Measurements from ENCODE around the gene ATP13A4. TPM values are rescaled to one million over a fixed set of nuclear protein-coding genes. Genes with fewer than 3 reads are reported as not detected.
"Not testable (repeated sequence)": the region's sequence is repeated elsewhere in the genome, so short reads cannot be mapped to it uniquely, and the experiment has no call there.

Gene ATP13A4
- total RNA-seq, 1 donor from 2014 or later, result 2.3 TPM

DNA sequence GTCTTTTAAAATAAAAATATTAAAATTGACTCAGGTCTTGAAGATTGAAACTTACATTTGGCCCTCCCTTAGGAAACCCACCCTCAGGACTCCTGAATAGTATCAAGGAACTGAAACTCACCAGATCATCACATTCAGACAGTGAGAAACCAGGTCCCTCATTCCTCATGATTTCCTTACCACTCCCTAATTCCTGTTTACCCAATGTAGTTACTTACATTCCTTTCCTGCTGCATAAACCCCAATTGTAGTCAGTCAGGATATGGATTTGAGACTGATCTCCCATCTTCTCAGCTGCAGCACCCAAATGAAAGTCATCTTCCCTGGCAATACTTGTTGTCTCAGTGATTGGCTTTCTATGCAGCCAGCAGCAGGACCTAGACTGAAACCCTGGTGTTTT, 8.6 kb downstream of the ATP13A4 start:
- no peak for DNase-seq (ENCODE audit: low spot score)
- peaks cover 2% of the 10 kb centered on the region for H3K27me3 Mint-ChIP-seq (ENCODE audit: low read depth)
- H3K36me3 Mint-ChIP-seq (ENCODE audit: low read depth), result no peaks in the 10 kb centered on the region
- peaks cover 7% of the 10 kb centered on the region for H3K9me3 Mint-ChIP-seq
- intact Hi-C loops (cut with micrococcal nuclease), result no loop called here
- no peak overlapping the region for H3K27ac Mint-ChIP-seq
- no peak overlapping the region for H3K4me3 Mint-ChIP-seq (ENCODE audit: low read depth)
- H3K4me1 Mint-ChIP-seq (ENCODE audit: low read depth), result no peaks in the 10 kb centered on the region

DNA sequence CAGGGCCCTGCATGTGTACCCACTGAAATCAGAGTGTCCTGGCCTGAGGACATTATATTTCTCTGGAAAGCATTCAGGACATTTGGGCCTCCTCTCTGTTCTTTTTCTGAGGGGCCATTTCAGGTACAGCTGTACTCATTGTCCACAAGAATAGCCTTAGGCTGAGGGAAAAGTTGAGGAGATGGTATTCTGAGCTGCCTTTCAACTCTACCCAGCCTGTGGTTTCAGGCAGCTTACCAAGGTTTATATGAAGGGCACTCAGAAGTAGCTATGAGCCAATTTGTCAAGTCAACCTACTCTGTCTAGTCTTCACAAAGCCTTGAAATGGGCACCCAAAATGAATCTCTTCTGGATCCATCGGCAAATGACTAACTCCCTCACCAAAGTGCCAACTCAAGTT, 9.4 kb downstream of the ATP13A4 start:
- intact Hi-C loops (cut with micrococcal nuclease), result no loop called here
- no peak for DNase-seq (ENCODE audit: low spot score)
- peaks cover 2% of the 10 kb centered on the region for H3K27me3 Mint-ChIP-seq (ENCODE audit: low read depth)
- no peak overlapping the region for H3K4me3 Mint-ChIP-seq (ENCODE audit: low read depth)
- peaks cover 7% of the 10 kb centered on the region for H3K9me3 Mint-ChIP-seq
- H3K27ac Mint-ChIP-seq, result no peak overlapping the region
- H3K36me3 Mint-ChIP-seq (ENCODE audit: low read depth), result no peaks in the 10 kb centered on the region
- H3K4me1 Mint-ChIP-seq (ENCODE audit: low read depth), result no peaks in the 10 kb centered on the region

GRCh38 chr3:193544289-193544688, 10.4 kb downstream of the ATP13A4 start:
- no peak overlapping the region for H3K4me3 Mint-ChIP-seq (ENCODE audit: low read depth)
- no peak for DNase-seq (ENCODE audit: low spot score)
- H3K4me1 Mint-ChIP-seq (ENCODE audit: low read depth), result no peaks in the 10 kb centered on the region
- H3K36me3 Mint-ChIP-seq (ENCODE audit: low read depth), result no peaks in the 10 kb centered on the region
- peaks cover 7% of the 10 kb centered on the region for H3K9me3 Mint-ChIP-seq
- no peak overlapping the region for H3K27ac Mint-ChIP-seq
- intact Hi-C loops (cut with micrococcal nuclease), result no loop called here
- peaks cover 2% of the 10 kb centered on the region for H3K27me3 Mint-ChIP-seq (ENCODE audit: low read depth)

DNA sequence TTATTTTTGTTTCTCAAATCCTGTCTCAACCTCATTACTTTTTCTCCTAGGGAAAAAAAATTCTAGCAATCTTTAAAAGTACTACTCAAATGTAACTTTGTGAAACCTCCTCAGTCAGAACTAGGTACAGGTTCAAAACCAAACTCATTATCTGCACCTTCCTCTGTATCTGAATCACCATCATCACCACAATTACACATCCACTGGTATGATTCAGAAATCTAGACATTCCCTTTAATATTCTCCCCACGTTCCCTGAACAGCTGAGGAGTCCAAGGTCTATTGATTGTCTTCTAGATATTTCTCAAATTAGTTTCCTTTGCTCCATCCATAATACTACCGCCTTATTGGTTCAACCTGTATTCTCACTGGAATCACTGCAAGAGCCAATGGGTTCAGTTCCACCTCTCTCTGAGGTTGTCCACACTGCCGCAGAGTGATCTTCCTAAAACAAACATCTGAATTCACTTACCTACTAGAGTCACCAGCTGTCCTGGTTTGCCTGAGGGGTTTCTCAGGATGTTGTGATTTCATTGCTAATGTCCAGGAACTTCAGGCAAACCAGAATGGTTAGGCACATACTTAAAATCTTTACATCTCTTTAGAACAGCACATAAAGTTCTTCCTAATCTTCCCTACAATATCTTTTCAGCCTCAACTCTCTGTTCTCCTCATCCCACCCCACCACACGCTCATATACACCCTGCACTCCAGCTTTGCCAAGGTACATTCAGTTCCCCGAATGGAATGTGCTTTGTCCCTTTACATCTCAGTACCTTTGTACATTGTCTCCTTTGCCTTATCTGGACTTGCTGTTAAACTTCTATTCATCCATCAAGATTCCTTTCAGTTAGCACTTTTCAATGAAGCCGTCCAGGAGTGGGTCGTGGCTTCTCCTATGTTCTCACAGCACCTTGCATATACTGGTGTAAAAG, 24.2 kb downstream of the ATP13A4 start:
- no peak for DNase-seq (ENCODE audit: low spot score)
- H3K27ac Mint-ChIP-seq, result no peak overlapping the region
- no peak overlapping the region for H3K4me3 Mint-ChIP-seq (ENCODE audit: low read depth)
- intact Hi-C loops (cut with micrococcal nuclease), result no loop called here
- H3K36me3 Mint-ChIP-seq (ENCODE audit: low read depth), result no peaks in the 10 kb centered on the region
- H3K4me1 Mint-ChIP-seq (ENCODE audit: low read depth), result no peaks in the 10 kb centered on the region
- peaks cover 11% of the 10 kb centered on the region for H3K27me3 Mint-ChIP-seq (ENCODE audit: low read depth)
- H3K9me3 Mint-ChIP-seq, result no peaks in the 10 kb centered on the region

DNA sequence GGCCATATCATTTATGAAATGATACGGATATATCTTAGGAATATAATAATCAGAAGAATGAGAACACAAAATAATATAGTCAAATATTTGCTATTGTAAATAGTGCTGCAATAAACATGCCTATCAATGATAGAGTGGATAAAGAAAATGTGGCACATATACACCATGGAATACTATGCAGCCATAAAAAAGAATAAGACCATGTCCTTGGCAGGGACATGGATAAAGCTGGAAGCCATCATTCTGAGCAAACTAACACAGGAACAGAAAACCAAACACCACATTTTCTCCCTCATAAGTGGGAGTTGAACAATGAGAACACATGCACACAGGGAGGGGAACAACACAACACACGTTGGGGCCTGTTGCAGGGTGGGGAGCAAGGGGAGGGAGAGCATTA, 28.6 kb downstream of the ATP13A4 start:
- H3K36me3 Mint-ChIP-seq (ENCODE audit: low read depth); H3K9me3 Mint-ChIP-seq; DNase-seq (ENCODE audit: low spot score); H3K27ac Mint-ChIP-seq; H3K4me3 Mint-ChIP-seq (ENCODE audit: low read depth); H3K4me1 Mint-ChIP-seq (ENCODE audit: low read depth); intact Hi-C loops (cut with micrococcal nuclease); H3K27me3 Mint-ChIP-seq (ENCODE audit: low read depth): not testable (repeated sequence)

- Mint-ChIP-seq H3K4me3 (ENCODE audit: low read depth) (no peak overlapping the region), H3K36me3 (ENCODE audit: low read depth) (no peaks in the 10 kb centered on the region), H3K27me3 (ENCODE audit: low read depth) (no peaks in the 10 kb centered on the region), H3K4me1 (ENCODE audit: low read depth) (no peaks in the 10 kb centered on the region), H3K27ac (no peak overlapping the region), H3K9me3 (no peaks in the 10 kb centered on the region)
- intact Hi-C loops (cut with micrococcal nuclease), result no loop called here
- no peak for DNase-seq (ENCODE audit: low spot score)
These were observed 32.2 kb downstream of the ATP13A4 start for GRCh38 chr3:193522473-193522872.

- intact Hi-C loops (cut with micrococcal nuclease), result no loop called here
- Mint-ChIP-seq H3K4me3 (ENCODE audit: low read depth) (no peak overlapping the region), H3K27ac (no peak overlapping the region), H3K4me1 (ENCODE audit: low read depth) (no peaks in the 10 kb centered on the region), H3K36me3 (ENCODE audit: low read depth) (no peaks in the 10 kb centered on the region), H3K9me3 (no peaks in the 10 kb centered on the region), H3K27me3 (ENCODE audit: low read depth) (no peaks in the 10 kb centered on the region)
- DNase-seq (ENCODE audit: low spot score), result no peak
These were observed 34.0 kb downstream of the ATP13A4 start for GRCh38 chr3:193520738-193521137.

DNA sequence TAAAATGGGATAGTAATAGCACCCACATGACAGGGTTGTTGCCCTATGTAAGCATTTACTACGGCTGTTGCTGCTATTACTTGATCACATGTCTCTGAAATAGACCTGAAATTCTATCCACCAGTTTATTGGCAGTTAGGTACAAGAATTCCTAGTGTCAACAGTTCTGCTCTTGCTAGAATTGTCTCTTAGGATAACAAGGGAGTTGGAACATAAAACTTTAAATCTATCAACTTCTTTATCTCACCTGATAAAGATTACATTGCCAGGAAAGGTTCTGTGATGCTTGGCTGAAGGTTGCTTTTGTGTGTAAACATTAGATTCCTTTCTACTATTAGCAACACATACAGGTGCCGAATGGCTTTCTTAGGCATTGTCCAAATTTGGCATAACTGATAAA, 38.7 kb downstream of the ATP13A4 start:
- no peak for DNase-seq (ENCODE audit: low spot score)
- Mint-ChIP-seq H3K4me1 (ENCODE audit: low read depth) (no peaks in the 10 kb centered on the region), H3K9me3 (no peaks in the 10 kb centered on the region), H3K4me3 (ENCODE audit: low read depth) (no peak overlapping the region), H3K36me3 (ENCODE audit: low read depth) (no peaks in the 10 kb centered on the region), H3K27me3 (ENCODE audit: low read depth) (no peaks in the 10 kb centered on the region), H3K27ac (no peak overlapping the region)
- intact Hi-C loops (cut with micrococcal nuclease), result no loop called here

- Mint-ChIP-seq H3K4me3 (ENCODE audit: low read depth) (no peak overlapping the region), H3K4me1 (ENCODE audit: low read depth) (no peaks in the 10 kb centered on the region), H3K27ac (no peak overlapping the region), H3K36me3 (ENCODE audit: low read depth) (no peaks in the 10 kb centered on the region), H3K27me3 (ENCODE audit: low read depth) (peaks cover 2% of the 10 kb centered on the region), H3K9me3 (no peaks in the 10 kb centered on the region)
- intact Hi-C loops (cut with micrococcal nuclease), result no loop called here
- DNase-seq (ENCODE audit: low spot score), result no peak
These were observed 44.5 kb downstream of the ATP13A4 start for GRCh38 chr3:193510154-193510553.

GRCh38 chr3:193509103-193509965, 45.4 kb downstream of the ATP13A4 start:
- H3K4me3 Mint-ChIP-seq (ENCODE audit: low read depth), result no peak overlapping the region
- no peak overlapping the region for H3K27ac Mint-ChIP-seq
- intact Hi-C loops (cut with micrococcal nuclease), result no loop called here
- no peaks in the 10 kb centered on the region for H3K9me3 Mint-ChIP-seq
- H3K27me3 Mint-ChIP-seq (ENCODE audit: low read depth), result peaks cover 2% of the 10 kb centered on the region
- no peak for DNase-seq (ENCODE audit: low spot score)
- H3K4me1 Mint-ChIP-seq (ENCODE audit: low read depth), result no peaks in the 10 kb centered on the region
- H3K36me3 Mint-ChIP-seq (ENCODE audit: low read depth), result no peaks in the 10 kb centered on the region

DNA sequence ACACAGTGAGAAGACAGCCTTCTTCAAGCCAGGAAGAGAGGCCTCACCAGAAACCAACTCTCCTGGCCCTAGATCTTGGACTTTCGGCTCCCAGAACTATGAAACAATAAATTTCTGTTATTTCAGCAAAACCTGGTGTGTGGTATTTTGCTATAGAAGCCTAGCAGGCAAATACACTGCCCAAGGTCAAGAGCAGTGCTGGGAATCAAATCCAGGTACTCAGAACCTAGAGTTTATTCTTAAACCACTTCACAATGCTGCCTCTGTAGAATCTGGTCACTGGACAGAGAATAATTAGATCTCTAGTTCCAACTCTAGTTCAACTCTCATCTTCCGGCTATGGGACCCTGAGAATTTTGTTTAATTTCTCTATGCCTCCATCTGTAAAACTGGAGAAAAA, 46.6 kb downstream of the ATP13A4 start:
- intact Hi-C loops (cut with micrococcal nuclease), result no loop called here

GRCh38 chr3:193507566-193507965, 47.1 kb downstream of the ATP13A4 start:
- DNase-seq (ENCODE audit: low spot score), result no peak
- H3K4me1 Mint-ChIP-seq (ENCODE audit: low read depth), result no peaks in the 10 kb centered on the region
- H3K4me3 Mint-ChIP-seq (ENCODE audit: low read depth), result no peak overlapping the region
- no peak overlapping the region for H3K27ac Mint-ChIP-seq
- intact Hi-C loops (cut with micrococcal nuclease), result no loop called here
- no peaks in the 10 kb centered on the region for H3K9me3 Mint-ChIP-seq
- H3K36me3 Mint-ChIP-seq (ENCODE audit: low read depth), result no peaks in the 10 kb centered on the region
- H3K27me3 Mint-ChIP-seq (ENCODE audit: low read depth), result peaks cover 4% of the 10 kb centered on the region

More for the DNA sequence above, 46.6 kb downstream of the ATP13A4 start:
- DNase-seq (ENCODE audit: low spot score), result no peak
- Mint-ChIP-seq H3K4me3 (ENCODE audit: low read depth) (no peak overlapping the region), H3K27ac (no peak overlapping the region), H3K36me3 (ENCODE audit: low read depth) (no peaks in the 10 kb centered on the region), H3K4me1 (ENCODE audit: low read depth) (no peaks in the 10 kb centered on the region), H3K9me3 (no peaks in the 10 kb centered on the region), H3K27me3 (ENCODE audit: low read depth) (peaks cover 4% of the 10 kb centered on the region)

DNA sequence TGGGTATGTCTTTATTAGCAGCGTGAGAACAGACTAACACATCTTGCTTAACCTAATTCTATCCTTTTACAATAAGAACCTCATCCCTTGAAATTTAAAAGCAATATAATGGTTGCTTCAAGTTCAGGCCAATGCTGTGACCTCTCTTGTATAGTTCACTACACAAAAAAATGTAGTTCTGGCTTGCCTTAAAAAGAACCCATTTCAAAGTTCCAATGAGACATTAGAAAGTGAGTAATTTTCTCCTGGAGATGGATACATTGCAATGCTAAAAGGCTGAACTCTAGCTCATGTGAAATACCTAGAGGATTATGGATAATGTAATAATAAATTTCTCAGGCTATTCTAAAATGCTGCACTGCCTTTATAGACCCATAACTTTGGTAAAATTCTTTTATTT, 47.8 kb downstream of the ATP13A4 start:
- Mint-ChIP-seq H3K9me3 (no peaks in the 10 kb centered on the region), H3K27me3 (ENCODE audit: low read depth) (peaks cover 4% of the 10 kb centered on the region), H3K4me3 (ENCODE audit: low read depth) (no peak overlapping the region)

More for the DNA sequence above, 47.8 kb downstream of the ATP13A4 start:
- no peaks in the 10 kb centered on the region for H3K4me1 Mint-ChIP-seq (ENCODE audit: low read depth)
- no peaks in the 10 kb centered on the region for H3K36me3 Mint-ChIP-seq (ENCODE audit: low read depth)
- intact Hi-C loops (cut with micrococcal nuclease), result no loop called here
- DNase-seq (ENCODE audit: low spot score), result no peak
- no peak overlapping the region for H3K27ac Mint-ChIP-seq

All from activated T-helper 2 cell treated with anti-CD3 and anti-CD28 coated beads, Interferon-gamma antibody, Interleukin-2, Interleukin-4, amounts not matched to agents 10 μg/mL and 5 μg/mL and 100 μg/mL, durations not matched to agents 14 hours and 24 hours and 36 hours (primary cell).